GM03348 (cell line): ENCODE measurements around the gene RAPGEF4.

Source experiments
- DNase-seq: peaks from one replicate; pipeline ENCODE4 v3.0.0; 2012; ENCODE audit warnings: low spot score

Gene RAPGEF4

DNA sequence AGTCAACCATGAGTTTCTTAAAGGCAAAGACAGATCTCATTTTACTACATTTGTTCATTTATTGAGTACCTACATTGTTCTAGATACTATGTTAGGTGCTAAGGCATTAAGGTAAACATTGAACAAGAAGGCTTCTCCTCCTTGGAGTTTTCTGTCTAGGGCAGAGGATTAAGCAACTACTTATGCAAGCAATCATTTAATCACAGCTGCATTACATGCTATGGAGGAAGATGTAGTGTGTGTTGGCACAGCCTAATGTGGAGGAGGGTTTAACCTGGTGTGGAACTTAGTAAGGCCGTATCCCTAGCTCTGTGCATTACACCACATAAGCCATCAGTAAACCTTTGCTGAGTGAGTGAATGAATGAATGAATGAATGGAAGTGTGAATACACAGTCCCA, 233.5 kb downstream of the RAPGEF4 start:
- DNase-seq, result no peak

DNA sequence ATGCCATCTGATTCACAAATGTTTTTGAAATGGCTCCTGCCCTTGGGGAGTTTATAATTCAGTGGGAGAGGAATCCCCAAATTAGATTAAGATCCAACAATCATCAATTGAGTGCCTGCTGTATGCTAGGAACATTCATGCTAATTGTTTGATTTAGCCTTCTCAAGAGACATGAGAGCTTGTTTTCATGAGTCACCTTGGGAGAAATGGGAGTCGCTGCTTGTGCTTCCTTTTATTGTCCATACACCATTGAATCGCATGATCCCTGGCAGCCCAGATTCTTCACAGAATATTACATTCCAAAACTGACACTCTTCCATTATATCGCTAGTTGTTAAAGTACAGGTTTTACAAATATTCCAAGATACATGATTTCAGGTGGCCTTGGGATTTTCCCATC, 234.0 kb downstream of the RAPGEF4 start:
- no peak for DNase-seq

DNA sequence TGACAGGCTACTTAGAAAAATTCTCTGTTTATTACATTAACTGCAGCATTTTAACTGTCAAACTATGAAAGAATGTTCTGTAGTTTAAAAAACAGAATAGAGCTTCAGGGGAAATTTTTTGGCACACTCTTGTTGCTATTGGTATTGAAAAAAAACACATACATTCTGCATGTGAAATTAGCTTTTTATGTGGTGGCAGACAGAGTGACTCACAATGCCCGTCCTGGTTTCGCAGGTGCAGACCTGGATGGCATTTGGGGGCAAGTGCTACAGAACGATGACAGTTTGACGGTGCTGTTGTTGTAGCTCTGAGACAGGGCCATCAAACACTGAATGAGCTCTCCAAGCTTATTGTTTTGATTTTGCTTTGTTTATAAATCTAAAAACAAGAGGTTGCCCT, 235.0 kb downstream of the RAPGEF4 start:
- DNase-seq, result no peak

DNA sequence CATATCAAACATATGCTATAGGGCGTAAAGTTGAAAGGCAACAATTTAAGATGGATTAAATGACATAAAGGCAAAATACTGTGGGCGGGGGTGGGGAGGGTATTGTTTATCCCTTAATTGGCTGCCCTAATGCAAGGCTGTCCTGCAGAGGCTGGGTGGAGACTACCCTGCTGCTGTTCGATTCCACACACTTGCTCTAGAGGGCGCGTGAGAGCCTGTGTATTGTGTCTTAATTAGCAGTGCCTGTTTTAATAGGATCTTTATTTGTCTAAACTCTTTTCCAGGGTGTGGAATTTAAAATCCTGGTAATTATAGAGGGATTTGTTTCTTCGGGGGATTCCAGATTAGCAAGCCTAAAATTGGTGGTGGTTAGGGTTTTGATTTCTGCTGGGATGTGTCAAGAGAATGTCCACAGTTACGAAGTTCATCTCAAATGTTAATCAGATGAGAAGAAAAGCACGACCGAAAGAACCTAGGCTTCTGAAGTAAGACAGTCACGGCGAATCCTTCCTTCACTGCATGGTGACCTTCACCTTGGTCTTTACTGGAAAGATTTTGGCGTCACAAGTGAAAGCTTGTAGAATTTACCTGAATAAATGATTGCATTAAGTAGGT, 236.5 kb downstream of the RAPGEF4 start:
- DNase-seq, result peak; percentile 80

DNA sequence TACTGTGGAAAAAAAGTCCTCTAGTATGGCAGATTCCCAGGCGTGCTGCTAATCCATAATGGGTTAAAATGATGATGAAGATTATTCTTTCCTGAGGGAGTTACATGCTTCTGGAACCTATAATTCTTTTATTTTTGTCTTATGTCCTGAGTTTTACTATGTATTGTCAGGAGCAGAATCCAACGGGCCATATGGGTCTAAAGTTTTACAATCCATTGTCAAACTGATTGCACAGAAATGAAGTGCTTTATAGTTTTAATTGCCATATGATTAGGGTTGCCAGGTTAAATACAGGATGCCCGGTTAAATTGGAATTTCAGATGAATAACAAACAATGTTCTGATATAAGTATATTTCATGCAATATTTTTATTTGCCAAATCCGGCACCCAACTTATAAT, 239.1 kb downstream of the RAPGEF4 start:
- no peak for DNase-seq

DNA sequence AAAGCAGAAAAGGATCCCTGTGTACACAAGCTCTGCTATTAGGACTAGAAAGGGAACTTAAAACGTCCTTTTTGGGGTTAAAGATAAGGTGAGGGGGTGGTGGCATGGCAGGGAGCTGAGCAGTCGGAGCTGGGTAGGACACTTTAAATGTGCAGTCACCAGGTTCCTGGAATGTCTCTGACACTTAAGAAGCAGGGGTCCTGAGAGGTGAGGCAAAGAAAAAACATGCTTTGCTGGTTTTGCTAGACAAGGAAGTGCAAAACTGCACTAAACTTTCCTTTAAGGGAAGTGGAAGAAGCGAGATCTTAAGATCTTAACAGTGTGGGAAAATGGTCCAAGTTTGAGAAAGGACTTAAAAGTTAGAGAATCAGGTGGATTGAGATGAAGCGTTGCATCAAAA, 240.5 kb downstream of the RAPGEF4 start:
- no peak for DNase-seq

DNA sequence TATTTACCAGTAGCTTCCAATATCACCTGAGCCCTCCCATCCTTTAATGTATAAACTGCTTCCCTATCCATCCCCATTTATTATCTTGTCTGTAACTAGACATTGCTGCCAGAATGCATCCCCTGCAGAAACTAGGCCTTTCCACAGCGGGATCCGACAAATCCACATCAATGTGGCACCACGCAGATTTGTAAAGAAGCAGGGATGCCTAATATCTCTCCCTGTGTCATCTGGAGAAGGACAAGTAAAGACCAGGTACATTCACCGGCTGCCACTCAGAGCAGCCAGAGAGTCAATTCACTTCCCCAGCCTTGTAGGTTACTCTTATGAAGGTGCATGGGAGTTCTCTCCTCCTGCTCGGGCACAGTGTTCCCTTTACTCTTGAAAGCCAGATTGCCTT, 241.2 kb downstream of the RAPGEF4 start:
- no peak for DNase-seq

DNA sequence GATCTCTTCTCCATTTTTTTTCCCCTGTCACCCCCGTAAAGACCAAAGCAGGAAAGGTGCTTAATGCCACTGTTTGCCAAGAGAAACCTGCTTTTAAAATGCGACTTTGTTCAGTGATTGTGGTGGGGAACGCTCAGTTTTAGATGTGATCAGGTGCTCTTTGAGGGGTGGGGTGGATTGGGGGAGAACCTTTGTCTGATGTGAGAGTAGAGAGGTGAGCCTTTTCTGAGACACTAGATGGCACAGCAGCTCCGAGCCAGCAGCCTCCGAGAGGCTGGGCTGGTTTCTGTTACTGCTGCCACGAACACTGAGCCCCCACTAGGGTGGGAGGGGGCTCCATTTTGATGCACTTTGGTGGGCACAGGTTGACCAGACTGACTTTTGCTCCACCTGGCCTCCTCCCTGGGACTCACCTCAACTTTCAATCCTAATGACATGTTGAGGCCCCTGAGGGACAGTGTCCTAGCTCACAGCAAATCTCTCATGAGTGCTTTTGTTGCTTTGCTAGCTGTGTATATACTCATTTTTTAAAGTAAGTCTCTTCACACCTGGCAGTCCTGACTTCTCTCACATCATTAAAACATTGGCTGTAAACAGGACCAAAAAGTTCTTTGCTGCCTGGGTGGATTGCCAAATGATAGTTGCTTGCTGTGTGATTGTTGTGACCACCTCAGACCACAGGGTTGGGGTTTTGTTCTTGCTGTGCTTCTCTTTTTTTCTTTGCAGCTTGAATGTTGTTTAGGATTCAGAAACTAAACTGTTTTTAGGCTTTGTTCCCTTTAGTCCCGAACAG, 241.8 kb downstream of the RAPGEF4 start:
- no peak for DNase-seq

DNA sequence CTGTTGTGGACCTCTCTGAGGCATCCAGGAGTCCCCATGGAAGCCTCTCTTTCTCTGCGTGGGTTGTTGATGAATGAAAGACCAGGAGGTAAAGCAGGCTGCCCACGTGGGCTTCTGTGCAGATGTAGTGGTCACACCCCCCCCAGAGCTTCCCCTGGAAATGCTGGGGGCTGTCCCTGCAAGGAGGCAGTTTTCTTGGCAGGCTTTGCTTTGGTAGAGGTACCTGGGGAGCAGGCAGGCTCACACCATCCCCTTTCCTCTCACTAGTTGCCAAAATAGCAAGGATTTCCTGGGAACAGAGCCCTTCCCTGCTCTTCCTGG, 242.4 kb downstream of the RAPGEF4 start:
- no peak for DNase-seq

DNA sequence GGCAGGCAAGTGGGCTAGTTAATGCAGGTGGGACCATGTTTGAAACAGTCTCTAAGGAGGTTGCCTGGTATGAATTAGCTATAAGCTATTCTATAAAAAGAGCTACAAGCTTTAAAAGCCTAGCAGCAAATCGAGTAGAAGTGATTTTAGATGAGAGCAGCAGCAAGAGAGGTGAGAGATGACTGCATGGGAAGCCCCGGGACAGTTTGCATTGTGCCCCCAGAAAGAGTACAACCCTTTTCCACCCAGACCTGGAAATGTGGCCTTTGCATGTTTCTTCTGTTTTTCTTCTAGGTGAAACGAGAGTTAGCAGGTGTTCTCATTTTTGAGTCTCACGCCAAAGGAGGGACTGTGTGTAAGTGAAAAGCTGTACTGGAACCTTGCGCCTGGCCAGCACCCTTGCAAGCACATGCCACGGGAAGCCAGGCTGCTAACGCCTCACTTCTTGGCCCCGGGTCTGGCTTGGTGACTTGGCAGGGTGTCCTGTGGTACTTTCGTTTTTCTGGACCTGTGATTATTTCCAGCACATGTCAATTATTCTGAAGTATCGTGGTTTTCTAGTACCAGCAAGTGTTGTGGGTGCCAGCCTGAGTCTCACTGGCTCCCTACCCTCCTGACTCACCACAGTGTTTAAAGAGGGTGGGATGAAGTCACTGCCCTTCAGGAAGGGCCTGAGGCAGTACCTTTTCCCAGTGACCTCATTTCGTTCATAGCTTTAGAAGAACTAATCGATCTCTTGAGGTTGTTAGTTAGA, 249.7 kb downstream of the RAPGEF4 start:
- DNase-seq, result peak; percentile 55

DNA sequence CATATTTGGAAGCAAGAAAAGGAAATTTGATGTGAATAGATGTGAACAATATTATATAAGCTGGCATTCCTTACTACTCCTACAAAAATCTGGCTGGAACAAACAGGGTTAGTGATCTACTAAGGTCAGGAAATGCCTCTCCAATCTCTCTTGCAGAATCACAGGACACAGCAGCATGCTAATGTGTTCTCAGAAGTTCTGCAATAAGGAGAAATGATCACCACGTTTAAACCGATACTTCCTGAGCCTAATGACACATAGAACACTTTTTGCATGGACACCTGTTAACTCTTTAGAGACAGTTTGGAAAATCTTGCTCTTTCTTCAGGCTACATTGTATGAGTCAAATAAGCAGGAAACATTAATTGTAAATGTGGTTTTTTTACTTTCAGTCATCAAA, 250.4 kb downstream of the RAPGEF4 start:
- no peak for DNase-seq

DNA sequence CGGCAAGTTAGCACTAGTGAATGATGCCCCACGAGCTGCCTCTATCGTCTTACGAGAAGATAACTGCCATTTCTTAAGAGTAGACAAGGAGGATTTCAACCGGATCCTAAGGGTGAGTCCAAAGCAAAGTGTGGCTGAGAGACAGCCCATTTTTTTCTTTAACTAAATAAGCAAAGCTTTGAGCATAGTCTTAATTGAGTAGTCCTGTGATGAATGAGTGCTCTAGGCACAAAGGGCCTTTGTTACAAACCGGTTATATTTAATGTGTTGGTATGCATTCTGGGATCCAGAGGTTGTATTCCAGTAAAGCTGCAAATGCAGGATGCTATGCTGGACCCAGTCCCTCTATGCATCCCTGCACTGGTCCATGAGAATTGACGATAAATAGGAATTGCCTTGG, 253.1 kb downstream of the RAPGEF4 start:
- no peak for DNase-seq

DNA sequence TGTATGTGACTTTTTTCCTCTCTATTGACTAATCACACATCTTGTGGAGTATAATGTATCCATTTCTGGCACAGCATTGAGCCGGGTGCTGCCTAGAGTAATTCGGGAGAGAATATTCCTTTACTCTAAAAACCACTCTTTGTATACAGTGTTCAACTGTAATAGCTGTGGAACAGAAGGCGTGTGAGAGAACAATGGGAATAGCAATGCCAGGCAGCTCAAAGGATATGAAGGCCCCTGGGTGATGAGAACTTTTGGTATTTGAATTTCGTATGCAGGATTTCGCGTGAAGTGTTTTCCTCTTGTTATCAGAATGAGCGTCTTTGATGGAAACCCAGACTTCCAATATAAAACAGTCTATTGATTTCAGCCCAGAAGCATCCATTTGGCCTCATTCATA, 255.4 kb downstream of the RAPGEF4 start:
- no peak for DNase-seq

DNA sequence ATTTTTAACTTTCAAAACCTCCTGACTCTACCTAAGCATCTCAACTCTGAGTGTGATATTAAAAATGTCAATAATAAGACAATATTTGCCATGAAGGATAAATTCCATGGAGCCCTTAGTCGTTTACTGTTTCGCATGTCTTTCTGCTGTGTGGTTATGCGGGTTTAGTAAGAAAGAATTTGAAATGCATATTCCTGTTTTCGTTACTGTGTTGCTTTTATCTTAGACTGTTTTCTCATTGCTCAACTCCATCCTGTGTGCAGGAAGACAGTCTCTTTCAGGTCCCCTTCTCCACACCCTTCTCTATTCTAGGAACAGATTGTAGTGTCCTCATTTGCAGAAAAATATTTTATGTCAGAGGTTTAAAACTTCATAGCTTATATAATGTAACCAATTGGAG, 257.5 kb downstream of the RAPGEF4 start:
- DNase-seq, result no peak

DNA sequence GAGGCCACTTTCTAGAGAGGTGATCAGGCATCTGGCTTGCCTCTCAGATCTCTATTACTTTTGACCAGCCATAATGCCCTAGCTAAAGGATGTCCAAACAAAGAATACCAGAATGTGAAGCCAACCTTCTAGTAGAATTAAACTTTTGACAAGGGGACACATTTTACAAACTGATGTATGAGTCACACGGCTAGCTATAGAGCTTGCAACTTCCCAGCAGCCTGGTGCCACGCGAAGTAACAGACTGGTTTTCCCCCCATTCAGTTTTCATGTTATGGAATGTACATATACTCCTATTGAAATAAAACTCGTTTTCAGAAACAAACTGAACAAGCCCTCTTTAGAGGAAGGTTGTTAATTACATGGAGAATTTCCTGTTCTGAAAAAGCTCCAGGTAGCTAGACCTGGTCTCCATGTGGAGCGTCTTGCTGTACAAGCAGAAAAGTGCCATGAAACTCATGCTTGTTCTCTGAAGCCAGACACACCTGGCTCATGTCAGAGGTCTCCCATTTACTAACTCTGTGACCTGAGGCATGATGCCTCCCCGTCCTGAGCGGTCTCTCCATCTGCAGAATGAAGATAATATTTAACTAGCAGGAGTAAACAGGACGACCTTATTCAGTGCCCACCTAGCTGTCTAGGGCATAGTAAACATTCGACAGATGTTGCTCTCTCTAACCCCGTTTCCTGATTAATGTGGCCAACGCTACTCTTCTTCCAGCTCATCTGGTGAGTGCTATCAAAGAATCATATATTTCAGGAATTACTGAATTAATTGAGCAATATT, 258.5 kb downstream of the RAPGEF4 start:
- no peak for DNase-seq

DNA sequence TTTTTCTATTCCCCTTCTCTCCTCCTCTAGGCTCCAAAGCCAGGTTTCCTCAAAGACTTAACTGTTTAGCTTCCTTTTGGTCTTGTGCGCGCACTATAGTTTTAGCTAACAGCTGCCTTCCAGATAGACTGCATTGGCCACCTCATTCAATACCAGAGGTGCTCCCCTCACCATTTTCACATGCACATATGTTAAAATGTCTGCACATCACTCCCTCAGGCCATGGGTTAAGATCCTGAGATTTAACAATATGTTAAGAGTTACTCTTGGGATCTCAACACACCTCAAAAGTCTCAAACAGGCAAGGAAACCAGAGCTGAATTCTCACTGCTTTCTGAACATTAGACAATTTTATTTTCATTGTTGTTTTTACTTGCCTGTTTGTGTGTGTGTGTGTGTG, 259.2 kb downstream of the RAPGEF4 start:
- no peak for DNase-seq

DNA sequence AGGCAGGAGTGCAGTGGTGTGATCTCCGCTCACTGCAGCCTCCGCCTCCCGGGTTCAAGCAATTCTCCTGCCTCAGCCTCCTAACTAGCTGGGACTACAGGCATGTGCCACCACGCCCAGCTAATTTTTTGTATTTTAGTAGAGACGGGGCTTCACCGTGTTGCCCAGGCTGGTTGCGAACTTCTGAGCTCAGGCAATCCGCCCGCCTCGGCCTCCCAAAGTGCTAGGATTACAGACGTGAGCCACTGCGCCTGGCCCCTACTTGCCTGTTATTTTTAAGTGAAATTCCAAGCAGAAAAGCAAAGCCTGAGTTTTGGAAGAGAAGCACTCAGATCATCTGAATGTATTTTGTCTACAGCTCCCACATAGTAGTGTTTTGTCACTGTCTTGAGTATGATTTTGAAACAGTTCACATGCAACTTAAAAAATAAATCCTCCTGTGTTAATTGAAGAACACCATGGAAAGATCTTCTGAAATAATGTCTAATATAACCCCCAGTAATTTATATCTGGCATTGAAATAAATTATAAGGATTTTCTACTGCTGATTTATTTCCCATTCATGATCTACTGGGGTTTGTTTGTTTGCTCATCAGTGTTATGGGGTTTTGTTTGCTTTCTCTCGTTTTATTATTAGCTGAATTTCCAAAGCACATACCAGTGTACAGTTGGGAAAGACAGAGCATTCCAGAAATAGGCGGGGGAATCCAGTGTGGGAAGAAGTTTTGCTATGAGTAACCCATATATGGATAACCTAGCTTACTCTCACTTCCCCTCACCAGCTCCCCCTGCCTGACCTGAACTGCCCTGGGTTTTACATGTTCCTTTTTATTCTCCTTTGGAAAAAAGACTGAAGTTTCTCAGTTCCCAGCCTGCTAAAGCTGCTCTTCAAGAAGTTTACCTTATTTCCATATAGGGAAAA, 259.9 kb downstream of the RAPGEF4 start:
- peak; percentile 88 for DNase-seq

DNA sequence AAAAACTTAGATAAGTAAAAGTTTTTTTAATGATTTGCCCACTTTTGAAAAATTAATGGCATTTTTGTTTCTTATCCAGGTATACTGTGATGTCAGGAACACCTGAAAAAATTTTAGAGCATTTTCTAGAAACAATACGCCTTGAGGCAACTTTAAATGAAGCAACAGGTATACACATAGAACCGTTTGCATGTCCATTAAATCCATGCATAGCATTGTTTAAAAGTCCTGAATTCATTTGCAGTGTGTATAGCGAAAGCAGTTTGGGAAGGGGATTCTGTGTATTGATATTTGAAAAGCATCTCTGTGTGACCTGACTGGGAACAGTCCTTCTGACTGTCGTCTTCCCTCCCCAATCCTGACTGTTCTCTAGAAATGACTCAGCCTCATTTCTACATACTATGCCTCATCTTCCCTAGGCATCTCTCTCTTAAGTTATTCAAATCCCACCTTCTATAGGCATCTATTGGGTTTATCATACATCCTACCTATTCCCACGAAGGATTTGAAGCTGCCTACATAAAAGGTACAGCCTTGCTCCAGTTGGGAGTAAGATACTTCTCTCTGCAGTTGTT, 260.8 kb downstream of the RAPGEF4 start:
- DNase-seq, result peak; percentile 20

DNA sequence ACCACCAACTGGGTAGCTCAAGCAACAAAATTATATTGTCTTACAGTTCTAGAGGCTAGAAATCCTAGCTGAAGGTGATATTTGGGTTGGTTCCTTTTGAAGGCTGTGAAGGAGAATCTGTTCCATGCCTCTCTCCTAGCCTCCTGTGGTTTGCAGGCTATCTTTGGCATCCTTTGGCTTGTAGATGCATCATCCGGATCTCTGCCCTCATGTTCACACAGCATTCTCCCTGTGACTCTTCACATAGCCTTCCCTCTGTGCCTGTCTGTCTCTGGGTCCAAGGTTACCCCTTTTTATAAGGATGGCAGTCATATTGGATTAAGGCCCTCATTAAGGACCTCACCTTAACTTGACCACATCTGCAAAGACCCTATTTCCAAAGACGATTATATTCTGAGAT, 261.4 kb downstream of the RAPGEF4 start:
- no peak for DNase-seq

DNA sequence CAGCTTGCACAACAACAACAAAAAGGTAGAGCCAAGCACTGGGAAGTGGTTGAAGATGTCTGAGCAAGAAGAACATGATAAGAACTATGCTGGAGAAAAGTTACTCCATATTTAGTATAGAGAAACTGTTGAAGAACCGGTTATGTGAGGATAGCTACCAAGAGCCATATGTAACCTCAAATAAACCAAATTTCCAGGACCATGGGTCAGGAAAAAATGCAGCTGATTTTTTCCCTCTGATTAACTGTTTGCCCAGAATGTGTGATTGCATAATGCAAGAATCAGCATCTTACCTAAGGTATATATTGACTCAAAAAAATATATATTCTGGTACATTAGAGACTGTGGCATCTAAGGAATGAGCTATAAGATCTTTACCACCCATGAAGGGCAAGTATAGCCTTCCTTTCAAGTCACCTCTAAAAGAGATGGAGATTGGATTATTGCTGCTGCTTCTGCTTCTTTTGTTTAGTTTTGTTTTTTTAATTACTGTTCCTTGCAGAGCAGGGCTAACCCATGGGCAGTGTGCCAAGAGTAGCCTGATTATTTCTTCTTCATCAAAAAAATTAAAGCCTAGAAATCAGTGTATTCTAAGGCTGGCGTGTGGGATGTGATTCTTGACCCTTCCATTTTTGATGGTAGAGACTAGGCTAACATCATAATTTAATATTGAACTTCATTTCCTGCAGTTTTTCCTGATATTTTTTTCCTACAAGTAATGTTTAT, 263.1 kb downstream of the RAPGEF4 start:
- no peak for DNase-seq
